ENCODE measurements around the gene FBXW5.

The FBXW5 gene

GRCh38 chr9:136949239-136949816 is 4.8 kb upstream of the FBXW5 start:
- DNase-seq (ENCODE audit: low read depth) = no peak

- DNase-seq (ENCODE audit: low read depth) = peak; percentile 9
These were observed 3.5 kb upstream of the FBXW5 start for GRCh38 chr9:136947955-136948510.

DNA sequence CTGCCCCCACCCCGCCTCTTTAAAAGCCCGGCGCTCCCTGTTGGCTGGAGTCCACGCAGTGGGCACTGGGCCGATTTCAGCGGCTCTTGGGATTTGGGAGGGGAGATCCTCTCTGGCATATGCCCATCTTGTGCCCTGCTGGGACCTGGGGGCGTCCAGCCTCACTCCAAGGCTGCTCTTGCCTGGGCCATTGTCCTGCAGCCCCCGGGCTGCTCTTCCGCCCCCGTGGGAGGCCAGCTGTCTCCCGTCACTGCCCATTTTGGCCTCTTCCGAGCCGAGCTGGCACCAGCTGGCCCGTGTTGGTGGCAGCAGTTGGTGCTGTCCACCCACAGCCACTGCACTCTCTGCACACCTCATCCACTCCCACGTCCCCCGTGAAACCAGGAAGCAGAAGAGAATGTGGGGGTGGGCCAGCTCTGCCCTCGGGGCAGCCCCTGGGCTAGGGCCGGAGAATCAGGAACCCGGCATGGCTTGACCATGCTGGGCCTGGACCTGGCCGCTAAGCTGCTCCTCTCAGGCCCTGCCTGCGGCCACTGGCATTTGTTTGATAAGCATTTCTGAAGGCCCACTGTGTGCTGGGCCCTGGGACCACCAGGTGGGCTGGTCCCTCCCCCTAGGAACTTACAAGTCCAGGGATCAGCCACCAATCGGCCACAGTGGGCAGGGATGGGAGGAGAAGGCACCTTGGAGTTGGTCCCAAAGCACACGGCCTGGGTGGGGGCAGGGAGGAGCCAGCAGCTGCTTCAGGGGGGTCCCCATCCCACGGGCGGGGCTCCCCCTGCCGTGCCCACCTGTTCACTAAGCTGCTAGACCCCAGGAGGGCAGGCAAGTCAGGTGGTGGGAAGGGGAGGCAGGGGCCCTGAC is 2.7 kb upstream of the FBXW5 start:
- DNase-seq (ENCODE audit: low read depth) = no peak

GRCh38 chr9:136946228-136947027 is 1.9 kb upstream of the FBXW5 start:
- DNase-seq (ENCODE audit: low read depth) = no peak

DNA sequence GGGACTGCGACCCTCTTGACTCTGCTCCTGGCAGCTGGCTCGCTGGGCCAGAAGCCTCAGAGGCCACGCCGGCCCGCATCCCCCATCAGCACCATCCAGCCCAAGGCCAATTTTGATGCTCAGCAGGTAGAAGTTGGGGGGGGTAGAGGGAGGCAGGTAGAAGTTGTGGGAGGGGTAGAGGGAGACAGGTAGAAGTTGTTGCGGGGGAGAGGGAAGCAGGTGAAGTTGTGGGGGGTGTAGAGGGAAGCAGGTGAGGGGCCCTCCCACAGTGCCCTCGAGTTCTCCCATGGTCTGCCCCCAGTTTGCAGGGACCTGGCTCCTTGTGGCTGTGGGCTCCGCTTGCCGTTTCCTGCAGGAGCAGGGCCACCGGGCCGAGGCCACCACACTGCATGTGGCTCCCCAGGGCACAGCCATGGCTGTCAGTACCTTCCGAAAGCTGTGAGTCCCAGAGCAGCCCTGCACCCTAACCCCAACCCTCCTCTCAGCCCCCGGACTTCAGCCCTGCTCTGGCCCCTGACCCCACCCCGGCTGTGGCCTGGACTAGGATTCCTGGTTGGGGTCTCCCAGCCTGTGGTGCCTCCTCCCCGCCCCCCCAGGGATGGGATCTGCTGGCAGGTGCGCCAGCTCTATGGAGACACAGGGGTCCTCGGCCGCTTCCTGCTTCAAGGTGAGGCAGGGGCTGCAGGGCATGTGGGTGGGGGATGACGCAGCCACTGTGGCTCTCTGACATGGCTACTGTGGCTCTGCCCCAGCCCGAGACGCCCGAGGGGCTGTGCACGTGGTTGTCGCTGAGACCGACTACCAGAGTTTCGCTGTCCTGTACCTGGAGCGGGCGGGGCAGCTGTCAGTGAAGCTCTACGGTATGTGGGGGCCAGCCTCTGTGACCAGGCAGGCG is 1.0 kb upstream of the FBXW5 start:
- no peak for DNase-seq (ENCODE audit: low read depth)

DNA sequence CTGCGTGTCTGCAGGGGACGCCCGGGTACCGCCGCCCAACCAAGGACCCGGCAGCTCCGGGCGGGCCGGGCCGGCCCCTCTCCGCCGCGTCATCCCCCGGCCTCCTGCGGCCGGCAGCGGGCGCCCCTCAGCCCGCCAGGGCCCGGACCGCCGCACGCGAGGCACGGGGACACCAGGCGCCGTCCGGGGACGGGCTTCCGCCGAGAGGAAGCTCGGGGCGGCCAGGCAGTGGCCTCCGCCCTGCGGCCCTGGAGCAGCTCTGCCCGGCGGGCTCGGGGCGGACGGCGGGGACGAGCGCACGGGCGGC is 373 bp downstream of the FBXW5 start:
- DNase-seq (ENCODE audit: low read depth) = peak; percentile 22

DNA sequence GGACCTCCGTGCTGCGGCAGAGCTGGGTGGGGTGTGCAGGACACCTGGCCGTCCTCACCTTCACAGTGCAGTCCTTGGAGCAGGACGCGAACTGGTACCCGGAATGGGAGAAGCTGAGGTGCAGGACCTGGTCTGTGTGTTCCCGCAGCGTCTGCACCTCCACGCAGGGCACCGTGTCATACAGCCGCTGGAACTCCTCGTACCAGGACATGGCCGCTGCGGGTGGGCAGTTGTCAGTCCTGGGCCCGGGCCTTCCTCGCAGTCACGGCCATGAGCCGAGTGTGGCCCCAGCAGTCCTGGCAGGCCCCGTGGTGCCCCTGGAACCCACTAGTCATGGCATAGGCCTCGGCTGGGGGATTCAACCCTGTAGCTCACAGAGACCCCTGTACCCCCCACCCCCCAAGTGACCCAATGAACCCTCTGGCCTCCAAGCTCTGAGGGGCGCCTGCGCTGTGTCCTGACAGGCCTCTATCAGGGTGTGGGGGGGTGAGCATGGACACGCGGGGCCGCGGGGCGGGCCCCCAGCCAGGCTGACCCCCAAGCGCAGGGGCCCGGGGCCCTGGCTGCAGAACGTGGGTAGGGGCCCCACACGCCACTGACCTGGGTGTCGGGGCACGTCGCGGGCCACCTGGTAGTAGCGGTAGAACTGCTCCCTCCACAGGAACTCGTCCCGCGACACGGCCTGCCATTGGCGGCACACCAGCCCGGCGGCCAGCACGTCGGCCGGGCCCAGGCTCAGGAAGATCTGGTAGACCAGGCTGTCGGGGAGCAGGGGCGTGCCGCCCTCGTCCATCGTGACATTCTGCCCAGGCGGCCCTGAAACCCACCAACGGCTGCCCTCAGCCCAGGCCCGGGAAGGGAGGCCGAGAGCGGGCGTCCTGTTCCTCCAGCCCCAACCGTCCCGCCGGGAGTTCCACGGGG is 987 bp downstream of the FBXW5 start:
- peak; percentile 4 for DNase-seq (ENCODE audit: low read depth)

- DNase-seq (ENCODE audit: low read depth) = no peak
These were observed 1.7 kb downstream of the FBXW5 start for GRCh38 chr9:136942881-136943230.

DNA sequence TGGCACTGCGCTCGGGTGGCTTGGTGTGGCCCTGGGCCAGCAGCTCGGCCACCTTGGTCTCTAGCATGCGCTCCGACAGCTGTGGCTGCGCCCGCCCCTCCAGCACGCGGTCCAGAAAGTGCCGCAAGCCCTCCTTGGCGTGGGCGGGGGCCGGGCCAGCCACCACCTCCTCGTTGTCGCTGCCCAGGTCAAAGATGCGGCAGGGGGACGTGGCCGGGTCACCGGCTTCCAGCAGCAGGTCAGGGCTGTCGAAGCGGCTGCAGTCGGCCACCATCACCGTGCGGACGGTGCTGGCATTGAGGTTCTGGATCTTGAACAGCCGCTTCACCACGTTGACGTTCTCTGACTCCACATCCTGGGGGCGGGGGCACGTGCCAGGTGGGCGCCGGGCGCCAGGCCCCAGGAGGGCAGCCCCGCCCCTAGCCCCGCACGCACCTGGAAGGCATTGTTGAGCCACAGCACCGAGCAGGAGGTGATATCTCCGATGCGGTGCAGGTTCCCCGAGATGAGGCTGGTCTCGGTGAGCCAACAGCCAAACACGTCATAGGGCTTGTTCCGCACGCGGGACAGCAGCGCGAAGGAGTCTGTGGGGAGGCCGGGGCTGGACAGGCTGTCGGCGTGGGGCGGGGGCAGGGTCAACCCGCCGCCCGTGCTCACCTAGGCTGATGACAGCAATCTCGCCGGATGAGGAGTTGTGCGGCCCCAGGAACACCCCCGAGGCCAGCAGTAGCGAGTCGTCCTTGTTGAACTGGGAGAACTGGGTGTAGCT is 2.2 kb downstream of the FBXW5 start:
- DNase-seq (ENCODE audit: low read depth) = no peak

GRCh38 chr9:136941231-136942111 is 3.1 kb downstream of the FBXW5 start:
- no peak for DNase-seq (ENCODE audit: low read depth)

DNA sequence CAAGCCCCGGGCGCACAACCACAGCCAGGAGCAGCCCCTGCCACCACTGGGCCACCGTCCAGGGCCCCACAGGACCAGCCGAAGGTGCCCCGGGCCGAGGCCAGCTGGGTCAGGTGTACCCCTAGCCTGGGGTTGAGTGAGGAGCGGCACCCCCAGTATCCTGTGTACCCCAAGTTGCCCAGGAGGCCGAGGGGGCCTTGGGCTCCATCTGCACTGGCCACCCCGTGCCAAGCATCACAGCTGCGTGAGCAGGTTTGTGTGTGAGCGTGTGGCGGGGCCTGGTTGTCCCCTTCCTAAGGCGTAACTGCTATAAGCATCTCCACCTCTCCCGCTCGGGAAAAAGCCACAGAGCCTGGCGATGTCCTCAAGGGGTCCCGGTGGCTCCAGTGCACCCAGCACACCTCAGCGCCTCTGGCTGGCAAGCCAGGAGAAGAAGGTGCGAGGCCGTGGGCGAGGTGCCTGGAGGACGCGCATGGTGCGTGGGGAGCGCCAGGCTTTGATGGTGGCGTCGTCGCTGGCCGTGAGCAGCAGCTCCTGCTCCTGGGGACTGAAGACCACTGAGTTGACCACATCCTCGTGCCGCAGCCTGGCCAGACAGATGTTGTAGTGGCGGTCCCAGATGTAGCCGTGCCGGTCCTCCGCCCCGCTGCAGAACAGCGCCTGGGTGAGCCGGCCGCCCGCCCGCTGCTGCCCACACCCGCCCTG is 3.9 kb downstream of the FBXW5 start:
- DNase-seq (ENCODE audit: low read depth) = no peak

DNA sequence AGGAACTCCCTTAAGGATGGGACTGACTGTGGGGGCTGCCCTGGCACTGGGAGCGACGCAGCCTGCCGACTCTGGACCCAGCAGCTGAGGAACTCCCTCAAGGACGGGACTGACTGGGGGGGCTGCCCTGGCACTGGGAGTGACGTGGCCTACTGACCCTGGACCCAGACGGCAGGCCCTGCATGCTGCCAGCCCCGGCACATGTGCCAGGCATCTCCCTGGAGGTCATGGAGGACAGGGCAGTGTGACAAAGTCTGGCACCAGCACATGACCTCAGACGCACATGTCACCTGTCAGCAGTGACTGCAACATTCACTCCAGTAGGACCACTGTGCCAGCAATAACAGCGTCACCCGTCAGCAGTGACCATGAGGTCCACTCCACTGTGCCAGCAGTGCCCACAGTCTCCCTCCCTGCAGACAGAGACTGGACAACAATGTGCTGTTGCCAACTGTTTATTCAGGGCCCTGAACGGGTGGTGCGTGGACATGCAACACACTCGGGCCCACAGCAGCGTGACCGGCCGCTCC is 4.5 kb downstream of the FBXW5 start:
- no peak for DNase-seq (ENCODE audit: low read depth)

DNA sequence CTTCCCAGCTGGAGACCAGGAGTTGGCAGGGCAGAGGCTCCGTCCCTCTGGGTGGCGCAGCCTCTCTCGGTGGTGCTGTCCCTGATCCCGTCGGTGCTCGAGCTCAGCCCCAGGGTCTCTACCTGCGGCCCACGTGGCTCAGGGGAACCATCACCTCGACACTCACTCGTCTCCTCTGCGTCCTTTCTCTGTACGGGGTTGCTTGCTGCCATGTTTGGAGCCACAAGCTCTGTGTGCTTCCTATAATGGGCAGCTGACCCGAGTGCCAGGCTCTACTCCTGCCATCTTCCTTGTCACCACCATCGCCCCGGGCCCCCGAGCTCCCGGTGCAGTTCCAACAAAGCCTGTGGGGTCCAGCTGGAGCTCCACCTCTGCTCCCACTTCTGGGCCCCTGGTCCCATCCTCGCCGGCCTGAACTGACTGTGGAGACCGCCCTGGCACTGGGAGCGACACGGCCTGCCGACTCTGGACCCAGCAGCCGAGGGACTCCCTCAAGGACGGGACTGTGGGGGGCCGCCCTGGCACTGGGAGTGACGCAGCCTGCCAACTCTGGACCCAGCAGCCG is 5.0 kb downstream of the FBXW5 start:
- no peak for DNase-seq (ENCODE audit: low read depth)

DNA sequence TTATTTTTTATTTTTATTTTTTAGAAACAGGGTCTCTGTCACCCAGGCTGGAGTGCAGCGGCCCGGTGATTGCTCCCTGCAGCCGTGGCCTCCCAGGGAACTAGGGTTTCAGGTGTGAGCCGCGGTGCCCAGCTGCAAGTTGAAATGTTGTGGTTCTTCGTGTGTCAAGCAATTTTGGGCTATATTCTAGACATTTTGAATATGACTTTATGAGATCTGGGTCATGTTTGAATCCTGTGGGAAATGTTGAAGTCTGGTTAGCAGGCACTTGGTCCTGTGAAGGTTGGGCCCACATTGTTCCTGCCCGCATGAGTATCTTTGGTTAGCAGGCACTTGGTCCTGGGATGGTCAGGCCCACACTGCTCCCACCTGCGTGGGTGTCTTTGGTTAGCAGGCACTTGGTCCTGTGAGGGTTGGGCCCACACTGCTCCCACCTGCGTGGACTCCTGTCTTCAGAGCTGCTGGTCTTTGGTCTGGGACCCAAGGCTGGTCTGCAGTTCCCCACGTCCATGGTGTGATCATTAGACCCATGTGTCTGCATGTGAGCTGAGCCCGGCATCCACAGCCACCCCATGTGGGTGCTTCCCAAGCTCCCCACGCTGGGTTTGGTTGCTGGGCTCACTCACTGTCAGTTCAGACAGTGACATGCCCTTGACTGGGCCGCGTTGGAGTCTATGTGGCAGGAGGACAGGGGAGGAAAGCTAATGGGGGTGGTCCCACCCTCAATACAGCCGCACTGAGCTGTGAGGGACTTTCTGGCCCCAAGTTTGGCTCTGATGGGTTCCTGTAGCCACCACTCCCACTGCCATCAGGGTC is 7.1 kb downstream of the FBXW5 start:
- DNase-seq (ENCODE audit: low read depth) = no peak

DNA sequence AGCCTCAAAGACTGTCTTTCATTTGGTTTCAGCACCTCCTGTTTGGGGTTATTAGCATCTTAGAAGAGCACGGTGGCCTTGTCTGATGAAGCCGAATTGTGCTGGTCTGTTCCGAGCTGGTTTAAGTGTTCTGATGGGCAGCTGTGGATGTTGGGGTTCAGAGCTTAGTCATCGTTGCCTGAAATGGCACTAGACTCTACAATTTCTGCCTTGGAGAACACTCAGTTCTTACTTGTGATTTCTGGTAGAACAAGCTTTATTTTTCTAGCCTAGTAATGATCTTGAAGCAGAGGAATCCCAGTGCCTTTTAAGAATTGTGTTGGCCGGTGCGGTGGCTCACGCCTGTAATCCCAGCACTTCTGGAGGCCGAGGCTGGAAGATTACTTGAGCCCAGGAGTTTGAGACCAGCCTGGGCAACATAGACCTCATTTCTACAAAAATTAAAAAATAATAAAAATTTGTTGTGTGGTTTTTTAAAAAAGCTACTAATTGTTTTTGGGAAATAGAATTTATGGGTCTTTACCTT is 7.8 kb downstream of the FBXW5 start:
- DNase-seq (ENCODE audit: low read depth) = no peak

- no peak for DNase-seq (ENCODE audit: low read depth)
These were observed 8.9 kb downstream of the FBXW5 start for GRCh38 chr9:136935651-136936050.

DNA sequence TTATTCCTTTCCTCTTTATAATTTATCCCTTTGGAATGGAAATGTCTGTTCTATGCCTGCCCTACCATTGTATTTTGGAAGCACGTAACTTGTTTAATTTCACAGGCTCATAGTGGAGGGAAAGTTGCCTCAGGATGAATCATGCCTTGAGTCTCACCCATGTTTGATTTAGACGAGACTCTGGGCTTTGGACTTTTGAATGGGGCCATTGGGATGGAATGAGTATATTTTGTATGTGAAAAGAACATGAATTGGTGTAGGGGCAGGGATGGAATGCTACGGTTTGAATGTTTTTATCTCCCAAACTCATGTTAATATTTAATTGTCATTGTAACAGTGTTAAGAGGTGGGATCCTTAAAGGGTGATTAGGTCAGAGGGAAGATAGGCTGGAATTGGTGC is 10.3 kb downstream of the FBXW5 start:
- no peak for DNase-seq (ENCODE audit: low read depth)
